Tibial artery (tissue), 4 donors: ENCODE results near the gene SLC5A12.

Experiments used
- DNase-seq, 2 donors: peaks; one replicate each; pipeline ENCODE4 v3.0.0-alpha.2; 2019
- H3K27ac ChIP-seq, 2 donors: fragments of 200-600 bp; sonication (generic) in 1 of 2; 1 replicate in 1 of 2; 2 replicates in 1 of 2; pipeline ENCODE4 v1.5.1; 2018 to 2019; ENCODE audit warnings: mild to moderate bottlenecking in 1 of 2
- H3K27me3 ChIP-seq, 2 donors: fragments of 200-600 bp; sonication (generic) in 1 of 2; one replicate each; pipeline versions ENCODE4 v1.5.1 to v1.6.0; 2016 to 2019
- H3K36me3 ChIP-seq, 3 donors: fragments of 200-600 bp; sonication (generic) in 2 of 3; one replicate each; pipeline ENCODE4 v1.5.1; 2016 to 2019; ENCODE audit warnings: mild to moderate bottlenecking in 2 of 3
- H3K4me1 ChIP-seq, 4 donors: fragments of 200-600 bp; sonication (generic) in 2 of 4; 1 replicate in 3 of 4; 2 replicates in 1 of 4; pipeline ENCODE4 v1.5.1; 2016 to 2019
- H3K4me3 ChIP-seq, 2 donors: fragments of 200-600 bp; sonication (generic) in 1 of 2; 1 replicate in 1 of 2; 2 replicates in 1 of 2; pipeline ENCODE4 v1.5.1; 2018 to 2019; ENCODE audit warnings: mild to moderate bottlenecking in 2 of 2
- H3K9me3 ChIP-seq, 3 donors: fragments of 200-600 bp; sonication (generic) in 1 of 3; one replicate each; pipeline ENCODE4 v1.5.1; 2016 to 2019
- CTCF ChIP-seq, 2 experiments: fragments of 200-600 bp in 1 of 2; fragments of 450-650 bp in 1 of 2; IDR thresholded peaks; one replicate each; pipeline ENCODE4 v1.5.1; 2017 to 2019; ENCODE audit warnings: antibody characterized with exemption in 2 of 2, mild to moderate bottlenecking in 1 of 2, moderate library complexity in 1 of 2
- intact Hi-C: fragments of 100-400 bp; cut with DNase I; formaldehyde crosslinking; loops from one replicate; pipeline ENCODE4 v1.15.0; 2023; ENCODE audit warnings: low total_unique reads

Gene SLC5A12

GRCh38 chr11:26702406-26702805, 19.5 kb downstream of the SLC5A12 start:
- Histone ChIP-seq H3K9me3 (no peaks in the 10 kb centered on the region), H3K4me1 (no peaks in the 10 kb centered on the region), H3K4me3 (no peak overlapping the region), H3K27me3 (no peaks in the 10 kb centered on the region), H3K27ac (no peak overlapping the region), H3K36me3 (no peaks in the 10 kb centered on the region)
- DNase-seq, result no peak
- intact Hi-C loops, result no loop called here
- TF ChIP-seq CTCF (IDR thresholded peaks at IDR 0.05), result no peak

- no peak overlapping the region for H3K4me3 ChIP-seq
- H3K36me3 ChIP-seq, result no peaks in the 10 kb centered on the region
- no peaks in the 10 kb centered on the region for H3K4me1 ChIP-seq
- TF ChIP-seq CTCF (IDR thresholded peaks at IDR 0.05), result no peak
- intact Hi-C loops, result no loop called here
- no peaks in the 10 kb centered on the region for H3K9me3 ChIP-seq
- H3K27ac ChIP-seq, result no peak overlapping the region
- H3K27me3 ChIP-seq, result no peaks in the 10 kb centered on the region
- no peak for DNase-seq
Measured at GRCh38 chr11:26700574-26701235, 21.2 kb downstream of the SLC5A12 start.

GRCh38 chr11:26698224-26698623, 23.6 kb downstream of the SLC5A12 start:
- Histone ChIP-seq H3K9me3 (no peaks in the 10 kb centered on the region), H3K4me1 (no peaks in the 10 kb centered on the region), H3K27ac (no peak overlapping the region), H3K4me3 (no peak overlapping the region), H3K27me3 (no peaks in the 10 kb centered on the region), H3K36me3 (no peaks in the 10 kb centered on the region)
- intact Hi-C loops, result loop anchor here (10.0 kb wide), 1 partner anchor 83 kb away; no protein-coding TSS in a partner anchor
- no peak for TF ChIP-seq CTCF (IDR thresholded peaks at IDR 0.05)
- no peak for DNase-seq

GRCh38 chr11:26696330-26696729, 25.5 kb downstream of the SLC5A12 start:
- H3K9me3 ChIP-seq, result no peaks in the 10 kb centered on the region
- no peak for DNase-seq
- intact Hi-C loops, result loop anchor here (10.0 kb wide), 1 partner anchor 82 kb away; no protein-coding TSS in a partner anchor
- H3K27me3 ChIP-seq, result no peaks in the 10 kb centered on the region
- no peak for TF ChIP-seq CTCF (IDR thresholded peaks at IDR 0.05)
- no peaks in the 10 kb centered on the region for H3K36me3 ChIP-seq
- no peak overlapping the region for H3K4me3 ChIP-seq
- no peak overlapping the region for H3K27ac ChIP-seq
- H3K4me1 ChIP-seq, result no peaks in the 10 kb centered on the region

GRCh38 chr11:26688701-26689100, 33.2 kb downstream of the SLC5A12 start:
- Histone ChIP-seq H3K27me3 (no peaks in the 10 kb centered on the region), H3K4me3 (no peak overlapping the region), H3K9me3 (no peaks in the 10 kb centered on the region), H3K27ac (no peak overlapping the region), H3K4me1 (no peaks in the 10 kb centered on the region), H3K36me3 (no peaks in the 10 kb centered on the region)
- no peak for DNase-seq
- no peak for TF ChIP-seq CTCF (IDR thresholded peaks at IDR 0.05)
- intact Hi-C loops, result no loop called here

- no peaks in the 10 kb centered on the region for H3K27me3 ChIP-seq
- H3K4me1 ChIP-seq, result no peaks in the 10 kb centered on the region
- DNase-seq, result no peak
- H3K4me3 ChIP-seq, result no peak overlapping the region
- H3K36me3 ChIP-seq, result no peaks in the 10 kb centered on the region
- H3K27ac ChIP-seq, result no peak overlapping the region
- TF ChIP-seq CTCF (IDR thresholded peaks at IDR 0.05), result no peak
- H3K9me3 ChIP-seq, result no peaks in the 10 kb centered on the region
- intact Hi-C loops, result no loop called here
Measured at GRCh38 chr11:26687351-26687750, 34.5 kb downstream of the SLC5A12 start.
